Caki2 (cell line): ENCODE data around the gene PRPF40A. TPM values are rescaled to one million over a fixed set of nuclear protein-coding genes. Genes with fewer than 3 reads are reported as not detected.

Source experiments
- DNase-seq: peaks from one replicate; pipeline ENCODE4 v3.0.0-alpha.2; 2015; ENCODE audit warnings: low read depth
- in situ Hi-C: cut with HindIII; loops from 2 replicates; pipeline ENCODE4 v1.10.0; 2016; ENCODE audit warnings: low sequenced_read_pairs, low pct_unique_long_range_greater_than_20kb, mixed read lengths
- total RNA-seq: library from RNA; depleted of rRNA; stranded (reverse); fragments of >200 nt; shearing (Covaris generic); gene quantifications from 2 replicates; pipeline ENCODE4 v1.2.3, GENCODE V29; 2014; ENCODE audit warnings: low replicate concordance; rRNA removed

Gene PRPF40A
- total RNA-seq, 1 experiment from 2014 or later = 90.4 TPM

GRCh38 chr2:152606941-152607340 lies 110.3 kb downstream of the PRPF40A start:
- no peak for DNase-seq
- in situ Hi-C loops = no loop called here

DNA sequence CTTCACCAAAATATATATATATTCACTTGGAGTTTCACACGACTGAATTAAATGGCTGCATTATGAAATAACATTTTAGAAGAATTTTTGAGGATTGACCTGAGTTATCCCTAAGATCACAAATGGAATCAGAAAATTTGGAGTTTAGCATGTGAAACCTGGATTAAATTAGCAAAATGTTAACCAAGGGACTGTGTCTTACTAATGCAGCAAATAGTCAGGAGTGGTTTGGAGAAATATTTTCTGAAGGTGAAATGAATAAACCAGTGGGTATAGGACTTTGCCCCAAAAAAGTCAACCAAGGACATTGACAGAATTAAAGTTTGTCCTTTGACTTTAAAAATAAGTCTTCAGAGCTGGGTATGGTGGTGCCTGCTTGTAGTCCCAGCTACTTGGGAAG lies 111.2 kb downstream of the PRPF40A start:
- in situ Hi-C loops = no loop called here
- no peak for DNase-seq

- in situ Hi-C loops = no loop called here
- no peak for DNase-seq
Measured at GRCh38 chr2:152603166-152603565, 114.1 kb downstream of the PRPF40A start.

- in situ Hi-C loops = no loop called here
- DNase-seq = no peak
Measured at GRCh38 chr2:152602750-152603149, 114.5 kb downstream of the PRPF40A start.

Other genes starting within 250 kb of the PRPF40A start
- 38.7 and 40.8 TPM in 2 replicates for gene ARL6IP6, start 1.2 kb upstream of the PRPF40A start, total RNA-seq